Stimulated activated naive CD4-positive, alpha-beta T cell (primary cell): ENCODE results near the gene RGS16.

ENCODE experiments used
- DNase-seq, 6 experiments: peaks; one replicate each; lab custom pipeline; 2025; lab: John Stamatoyannopoulos, UW

RGS16 gene

GRCh38 chr1:182629499-182630096 lies 25.4 kb upstream of the RGS16 start:
- no peak for DNase-seq

- no peak for DNase-seq
Measured at GRCh38 chr1:182629080-182629479, 24.9 kb upstream of the RGS16 start.

GRCh38 chr1:182628657-182629056 lies 24.5 kb upstream of the RGS16 start:
- DNase-seq: no peak

GRCh38 chr1:182627622-182628021 lies 23.4 kb upstream of the RGS16 start:
- DNase-seq: no peak

- no peak for DNase-seq
Measured at GRCh38 chr1:182626527-182626926, 22.3 kb upstream of the RGS16 start.

GRCh38 chr1:182625719-182626504 lies 21.7 kb upstream of the RGS16 start:
- no peak for DNase-seq

GRCh38 chr1:182625024-182625423 lies 20.8 kb upstream of the RGS16 start:
- DNase-seq: no peak

- no peak for DNase-seq
Measured at GRCh38 chr1:182624577-182624976, 20.4 kb upstream of the RGS16 start.

- no peak for DNase-seq
Measured at GRCh38 chr1:182622901-182623528, 18.8 kb upstream of the RGS16 start.

GRCh38 chr1:182621906-182622305 lies 17.7 kb upstream of the RGS16 start:
- DNase-seq: no peak

- DNase-seq: no peak
Measured at GRCh38 chr1:182620924-182621585, 16.9 kb upstream of the RGS16 start.

- DNase-seq: no peak
Measured at GRCh38 chr1:182617734-182618351, 13.7 kb upstream of the RGS16 start.

- no peak for DNase-seq
Measured at GRCh38 chr1:182617014-182617429, 12.8 kb upstream of the RGS16 start.

GRCh38 chr1:182616130-182617013 lies 12.2 kb upstream of the RGS16 start:
- DNase-seq: peak; percentile 69 to 94 (median 83)

GRCh38 chr1:182615468-182616129 lies 11.4 kb upstream of the RGS16 start:
- DNase-seq: peak in 4 of 6 experiments; percentile 4 to 41 (median 36)

- peak in 5 of 6 experiments; percentile 17 to 30 (median 25) for DNase-seq
Measured at GRCh38 chr1:182614796-182615454, 10.7 kb upstream of the RGS16 start.

- no peak for DNase-seq
Measured at GRCh38 chr1:182611787-182612186, 7.6 kb upstream of the RGS16 start.

GRCh38 chr1:182611326-182611725 lies 7.1 kb upstream of the RGS16 start:
- DNase-seq: no peak

- no peak for DNase-seq
Measured at GRCh38 chr1:182610606-182611194, 6.5 kb upstream of the RGS16 start.
